HG02642 (cell line): Measurements from ENCODE around the gene GBE1.

ENCODE experiments used
- ATAC-seq: cut with Tn5 transposase; IDR thresholded peaks from one replicate; pipeline ENCODE4 v1.9.1; 2021; ENCODE audit warnings: mild to moderate bottlenecking; ENCODE audit not compliant: unreplicated experiment, poor library complexity

GBE1 gene

GRCh38 chr3:81442758-81443456 is 318.5 kb downstream of the GBE1 start:
- ATAC-seq, result no peak

GRCh38 chr3:81440661-81441060 is 320.8 kb downstream of the GBE1 start:
- no peak for ATAC-seq
